Measurements from ENCODE around the gene EXOC6B. TPM values are rescaled to one million over a fixed set of nuclear protein-coding genes. Genes with fewer than 3 reads are reported as not detected.

EXOC6B gene
- total RNA-seq, 2 donors from 2014 or later = 21.3 to 28.8 TPM

DNA sequence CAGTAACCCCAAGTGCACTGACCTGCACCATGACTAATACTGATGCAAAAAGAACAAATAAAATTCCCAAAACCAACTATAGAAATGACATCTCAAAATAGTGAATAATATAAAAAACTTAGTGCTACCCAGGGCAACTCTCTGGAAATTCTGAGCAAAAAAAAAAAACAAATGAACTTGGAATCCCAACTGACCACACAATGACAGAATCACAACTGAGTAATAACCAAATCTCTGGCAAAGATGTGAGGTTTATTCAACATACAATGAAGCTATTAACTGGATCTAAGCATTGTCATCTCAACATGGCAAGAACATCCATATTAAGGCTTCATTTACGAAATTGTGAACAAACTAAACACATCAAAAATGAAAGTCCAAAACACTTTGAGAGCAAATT is 22.7 kb downstream of the EXOC6B start:
- TF ChIP-seq, protein P1, sequence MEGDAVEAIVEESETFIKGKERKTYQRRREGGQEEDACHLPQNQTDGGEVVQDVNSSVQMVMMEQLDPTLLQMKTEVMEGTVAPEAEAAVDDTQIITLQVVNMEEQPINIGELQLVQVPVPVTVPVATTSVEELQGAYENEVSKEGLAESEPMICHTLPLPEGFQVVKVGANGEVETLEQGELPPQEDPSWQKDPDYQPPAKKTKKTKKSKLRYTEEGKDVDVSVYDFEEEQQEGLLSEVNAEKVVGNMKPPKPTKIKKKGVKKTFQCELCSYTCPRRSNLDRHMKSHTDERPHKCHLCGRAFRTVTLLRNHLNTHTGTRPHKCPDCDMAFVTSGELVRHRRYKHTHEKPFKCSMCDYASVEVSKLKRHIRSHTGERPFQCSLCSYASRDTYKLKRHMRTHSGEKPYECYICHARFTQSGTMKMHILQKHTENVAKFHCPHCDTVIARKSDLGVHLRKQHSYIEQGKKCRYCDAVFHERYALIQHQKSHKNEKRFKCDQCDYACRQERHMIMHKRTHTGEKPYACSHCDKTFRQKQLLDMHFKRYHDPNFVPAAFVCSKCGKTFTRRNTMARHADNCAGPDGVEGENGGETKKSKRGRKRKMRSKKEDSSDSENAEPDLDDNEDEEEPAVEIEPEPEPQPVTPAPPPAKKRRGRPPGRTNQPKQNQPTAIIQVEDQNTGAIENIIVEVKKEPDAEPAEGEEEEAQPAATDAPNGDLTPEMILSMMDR (IDR thresholded peaks at IDR 0.05) = no peak
- Histone ChIP-seq H3K27ac (no peak overlapping the region), H3K4me1 (no peaks in the 10 kb centered on the region), H3K36me3 (no peaks in the 10 kb centered on the region), H3K27me3 (no peaks in the 10 kb centered on the region), H3K4me3 (no peak overlapping the region), H3K9me3 (no peaks in the 10 kb centered on the region), H3K9ac (ENCODE audit: low read depth in 2 of 2, low read length in 2 of 2) (no peak overlapping the region)
- intact Hi-C loops (cut with DNase I) = no loop called here
- no peak for DNase-seq

DNA sequence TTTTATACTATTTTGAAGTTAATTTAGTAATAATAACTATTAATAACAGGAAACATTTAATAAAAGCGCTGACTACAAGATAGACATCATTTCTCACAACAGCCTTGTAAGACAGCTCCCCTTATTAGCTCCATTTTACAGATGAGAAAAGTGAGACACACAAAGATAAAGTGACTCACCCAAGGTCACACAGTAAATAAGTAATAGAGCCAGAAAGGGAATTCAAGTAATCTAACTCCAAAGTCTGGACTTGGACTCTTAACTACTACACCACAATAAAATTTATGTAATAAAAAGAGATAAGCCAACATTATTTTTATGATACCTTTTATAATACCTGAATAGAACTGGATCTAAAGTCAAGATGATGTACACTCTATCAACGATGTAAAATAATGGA is 25.3 kb downstream of the EXOC6B start:
- Histone ChIP-seq H3K4me3 (no peak overlapping the region), H3K4me1 (no peaks in the 10 kb centered on the region), H3K27me3 (no peaks in the 10 kb centered on the region), H3K36me3 (no peaks in the 10 kb centered on the region), H3K9me3 (no peaks in the 10 kb centered on the region), H3K9ac (ENCODE audit: low read depth in 2 of 2, low read length in 2 of 2) (no peak overlapping the region), H3K27ac (no peak overlapping the region)
- intact Hi-C loops (cut with DNase I) = no loop called here
- no peak for DNase-seq
- TF ChIP-seq, protein P1 (IDR thresholded peaks at IDR 0.05) = no peak

DNA sequence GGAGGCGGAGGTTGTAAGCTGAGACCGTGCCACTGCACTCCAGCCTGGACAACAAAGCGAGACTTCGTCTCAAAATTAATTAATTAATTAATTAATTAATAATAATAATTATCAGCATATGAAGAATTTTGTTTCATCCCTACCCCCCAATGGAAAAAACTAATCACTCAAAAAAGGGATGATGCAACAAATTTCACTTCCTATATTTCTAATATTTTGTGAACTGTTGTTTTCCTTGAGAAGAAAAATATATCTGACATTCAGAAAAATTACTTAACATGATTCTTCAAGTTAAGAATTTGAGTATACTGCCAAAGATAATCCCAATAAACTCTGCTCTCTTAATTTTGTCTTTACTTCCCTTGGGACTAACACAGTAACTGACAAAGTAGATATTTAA is 28.1 kb downstream of the EXOC6B start:
- Histone ChIP-seq H3K4me3 (no peak overlapping the region), H3K9me3 (no peaks in the 10 kb centered on the region), H3K27ac (no peak overlapping the region), H3K27me3 (no peaks in the 10 kb centered on the region), H3K9ac (ENCODE audit: low read depth in 2 of 2, low read length in 2 of 2) (no peak overlapping the region), H3K36me3 (no peaks in the 10 kb centered on the region), H3K4me1 (no peaks in the 10 kb centered on the region)
- TF ChIP-seq, protein P1 (IDR thresholded peaks at IDR 0.05) = no peak
- intact Hi-C loops (cut with DNase I) = no loop called here
- no peak for DNase-seq

DNA sequence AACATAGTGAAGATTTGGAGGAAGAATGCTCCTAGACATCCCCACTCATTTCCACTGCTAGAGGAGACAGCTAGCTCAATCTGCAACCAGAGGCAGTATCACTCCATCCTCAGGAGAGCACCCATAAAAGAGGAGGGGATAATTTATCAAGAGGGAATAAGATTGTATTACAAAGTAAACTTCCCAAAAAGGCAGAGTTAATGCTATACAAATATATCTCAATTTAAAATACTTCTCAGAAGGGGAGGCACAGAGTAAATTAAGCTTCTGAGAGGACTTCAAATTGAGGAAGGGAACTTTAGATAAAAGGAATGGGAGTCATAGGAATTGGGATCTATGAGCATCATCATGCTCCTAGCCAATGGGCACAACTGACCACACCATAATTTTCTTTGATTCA is 29.1 kb downstream of the EXOC6B start:
- TF ChIP-seq, protein P1 (IDR thresholded peaks at IDR 0.05) = no peak
- no peak for DNase-seq
- H3K9ac ChIP-seq (ENCODE audit: low read depth in 2 of 2, low read length in 2 of 2) = no peak overlapping the region
- H3K27me3 ChIP-seq = no peaks in the 10 kb centered on the region
- no peaks in the 10 kb centered on the region for H3K9me3 ChIP-seq
- no peak overlapping the region for H3K27ac ChIP-seq
- no peaks in the 10 kb centered on the region for H3K4me1 ChIP-seq
- no peaks in the 10 kb centered on the region for H3K36me3 ChIP-seq
- H3K4me3 ChIP-seq = no peak overlapping the region
- intact Hi-C loops (cut with DNase I) = no loop called here

DNA sequence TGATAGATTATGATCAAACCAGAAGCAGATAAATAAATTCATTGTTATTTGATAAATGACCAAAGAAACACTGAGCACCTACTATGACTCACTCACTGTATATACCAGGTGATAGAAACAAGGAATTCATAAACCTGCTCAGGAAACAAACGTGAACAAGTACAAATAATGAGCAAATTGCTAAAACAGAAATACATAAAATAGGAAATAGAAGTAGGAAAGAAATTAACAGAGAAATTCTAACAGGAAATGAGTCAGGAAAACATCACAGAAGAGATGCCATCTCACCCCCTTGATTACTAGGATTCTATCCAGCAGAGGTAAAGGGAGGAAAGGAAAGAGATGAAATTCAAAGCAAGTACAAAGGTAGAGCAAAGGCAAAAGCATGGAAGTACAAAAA is 31.3 kb downstream of the EXOC6B start:
- no peaks in the 10 kb centered on the region for H3K36me3 ChIP-seq
- no peak overlapping the region for H3K27ac ChIP-seq
- H3K9ac ChIP-seq (ENCODE audit: low read depth in 2 of 2, low read length in 2 of 2) = no peak overlapping the region
- H3K27me3 ChIP-seq = no peaks in the 10 kb centered on the region
- TF ChIP-seq, protein P1 (IDR thresholded peaks at IDR 0.05) = no peak
- intact Hi-C loops (cut with DNase I) = no loop called here
- DNase-seq = no peak
- H3K4me1 ChIP-seq = no peaks in the 10 kb centered on the region
- H3K9me3 ChIP-seq = no peaks in the 10 kb centered on the region
- H3K4me3 ChIP-seq = no peak overlapping the region
